HepG2 (cell line): Measurements from ENCODE around the gene ZFHX3.

Experiments used
- EZH2 ChIP-seq: conservative IDR thresholded peaks from 2 replicates; pipeline ENCODE4 v1.6.1; 2012; ENCODE audit warnings: mild to moderate bottlenecking, low read depth, low read length, moderate library complexity
- KDM1A ChIP-seq: IDR thresholded peaks from 2 replicates; pipeline ENCODE4 v1.6.1; 2016; ENCODE audit warnings: missing compliant biosample characterization
- MAX ChIP-seq: IDR thresholded peaks from 2 replicates; pipeline ENCODE4 v1.6.1; 2012; ENCODE audit warnings: inconsistent platforms
- MEIS2 ChIP-seq: sonication (generic); formaldehyde crosslinking; IDR thresholded peaks from 2 replicates; pipeline ENCODE4 v1.9.0; 2021; ENCODE audit warnings: mild to moderate bottlenecking, missing genetic modification reagents
- POLR2AphosphoS5 ChIP-seq: IDR thresholded peaks from 2 replicates; pipeline ENCODE4 v1.6.1; 2012; ENCODE audit warnings: low read depth, low read length
- TP53 ChIP-seq: sonication (generic); formaldehyde crosslinking; conservative IDR thresholded peaks from 2 replicates; pipeline ENCODE4 v1.4.0; 2020; ENCODE audit warnings: missing genetic modification reagents
- USF2 ChIP-seq, 2 experiments: sonication (generic) in 1 of 2; formaldehyde crosslinking in 1 of 2; IDR thresholded peaks; 2 replicates each; pipeline versions ENCODE4 v1.5.1 to v1.6.1; 2011 to 2020; ENCODE audit warnings: borderline replicate concordance in 1 of 2, low read depth in 1 of 2, low read length in 1 of 2, mild to moderate bottlenecking in 1 of 2, missing genetic modification reagents in 1 of 2, moderate library complexity in 1 of 2
- ZBTB44 ChIP-seq: sonication (generic); formaldehyde crosslinking; IDR thresholded peaks from 2 replicates; pipeline ENCODE4 v1.4.0; 2020; ENCODE audit warnings: missing genetic modification reagents
- ZNF337 ChIP-seq: sonication (generic); formaldehyde crosslinking; IDR thresholded peaks from 2 replicates; pipeline ENCODE4 v1.5.1; 2020; ENCODE audit warnings: missing genetic modification reagents, low read depth, mild to moderate bottlenecking, borderline replicate concordance
- ZNF501 ChIP-seq: sonication (generic); formaldehyde crosslinking; IDR thresholded peaks from 2 replicates; pipeline ENCODE4 v1.5.1; 2020; ENCODE audit warnings: mild to moderate bottlenecking, moderate library complexity, missing genetic modification reagents
- ZNF557 ChIP-seq: sonication (generic); formaldehyde crosslinking; IDR thresholded peaks from 2 replicates; pipeline ENCODE4 v1.4.0; 2020; ENCODE audit warnings: missing genetic modification reagents
- ZNF784 ChIP-seq: sonication (generic); formaldehyde crosslinking; IDR thresholded peaks from 2 replicates; pipeline ENCODE4 v1.5.1; 2020; ENCODE audit warnings: missing genetic modification reagents, mild to moderate bottlenecking, borderline replicate concordance
- ZZZ3 ChIP-seq: sonication (generic); formaldehyde crosslinking; IDR thresholded peaks from 2 replicates; pipeline ENCODE4 v1.4.0; 2020; ENCODE audit warnings: missing genetic modification reagents, mild to moderate bottlenecking, borderline replicate concordance

GRCh38 chr16:72902206-72902605 lies 145.7 kb downstream of the ZFHX3 start:
- TF ChIP-seq ZNF557 (CRISPR knock-in tag), result no peak
- no peak for TF ChIP-seq ZNF337 (CRISPR knock-in tag)
- no peak for TF ChIP-seq ZZZ3 (CRISPR knock-in tag)
- TF ChIP-seq ZBTB44 (CRISPR knock-in tag), result no peak
- no peak for TF ChIP-seq ZNF501 (CRISPR knock-in tag)
- no peak for TF ChIP-seq MAX
- TF ChIP-seq MEIS2 (CRISPR knock-in tag), result no peak
- no peak for TF ChIP-seq POLR2AphosphoS5
- no peak for TF ChIP-seq USF2 (IDR thresholded peaks at IDR 0.05; ENCODE audit: low read depth, low read length)
- no peak for TF ChIP-seq USF2 (CRISPR knock-in tag; IDR thresholded peaks at IDR 0.05; ENCODE audit: borderline replicate concordance)
- TF ChIP-seq KDM1A (CRISPR knock-in tag), result no peak
- TF ChIP-seq ZNF784 (CRISPR knock-in tag), result no peak
- TF ChIP-seq EZH2, result no peak
- TF ChIP-seq TP53 (CRISPR knock-in tag), result no peak
